ENCODE data around the gene AJAP1. TPM values are rescaled to one million over a fixed set of nuclear protein-coding genes. Genes with fewer than 3 reads are reported as not detected.

The AJAP1 gene
- total RNA-seq, 1 experiment from 2014 or later: not detected

DNA sequence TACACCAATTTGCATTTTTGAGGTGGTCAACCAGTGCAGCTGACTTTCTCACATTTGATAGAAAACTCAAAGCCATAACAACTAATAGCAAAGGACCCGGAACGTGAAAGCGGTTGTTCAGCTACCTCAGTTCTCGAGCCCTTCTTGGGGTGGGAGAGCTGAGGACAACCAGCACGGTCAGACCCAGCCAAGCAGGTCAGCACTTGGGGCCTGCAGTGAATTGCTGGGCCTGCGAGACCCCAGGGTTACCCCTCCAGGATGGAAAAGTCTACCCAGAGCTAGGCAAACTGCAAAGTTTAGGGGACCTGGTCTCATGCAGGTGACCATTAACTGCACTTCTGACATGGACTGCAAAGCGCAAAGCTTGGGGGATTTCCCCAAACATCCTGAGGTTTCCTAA lies 23.8 kb upstream of the AJAP1 start:
- H3K4me3 ChIP-seq: no peak overlapping the region
- intact Hi-C loops (cut with micrococcal nuclease; ENCODE audit: unreplicated experiment): no loop called here
- POLR2A ChIA-PET (ENCODE audit: unreplicated experiment): no interaction called here

DNA sequence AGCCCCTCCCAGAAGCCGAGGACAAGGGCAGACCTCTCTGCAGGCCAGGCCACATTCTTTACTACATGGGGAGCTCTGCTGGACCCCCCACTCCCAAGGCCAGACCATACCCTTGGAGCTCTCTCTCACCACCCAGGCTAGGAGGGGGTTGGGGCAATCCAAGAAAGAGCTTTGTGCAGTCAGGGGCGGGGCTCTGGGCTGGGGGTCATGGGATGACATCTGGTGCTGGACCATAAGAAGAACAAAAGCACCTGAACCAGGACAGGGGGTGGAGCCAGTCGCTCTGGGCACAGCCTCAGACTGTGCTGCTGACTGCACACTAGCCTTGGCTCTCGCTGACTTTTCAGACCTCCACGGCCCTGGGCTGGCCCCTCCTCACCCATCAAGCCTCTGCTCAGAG lies 23.1 kb upstream of the AJAP1 start:
- no TSS peak for BruUV-seq (replicated peaks)
- Histone ChIP-seq H3K4me3 (no peak overlapping the region), H3K27me3 (ENCODE audit: insufficient read depth, low read depth) (peaks cover 47% of the 10 kb centered on the region), H3K9me2 (ENCODE audit: insufficient read depth) (no peaks in the 10 kb centered on the region), H3K36me3 (ENCODE audit: low read depth) (no peaks in the 10 kb centered on the region), H2AFZ (no peak overlapping the region), H3K79me2 (ENCODE audit: low read depth) (no peaks in the 10 kb centered on the region), H3K27ac (no peak overlapping the region), H3K9me3 (ENCODE audit: insufficient read depth, low read depth) (no peaks in the 10 kb centered on the region), H3K4me1 (replicated peaks; ENCODE audit: insufficient read depth) (no peaks in the 10 kb centered on the region), H4K20me1 (ENCODE audit: insufficient read depth) (no peaks in the 10 kb centered on the region), H3F3A (ENCODE audit: insufficient read depth, low read depth) (no peaks in the 10 kb centered on the region), H3K4me2 (no peak overlapping the region)
- no peak for DNase-seq
- ChIA-PET POLR2A (ENCODE audit: unreplicated experiment) (no interaction called here), CTCF (no interaction called here)
- intact Hi-C loops (cut with micrococcal nuclease; ENCODE audit: unreplicated experiment): no loop called here
- TF ChIP-seq CTCF (conservative IDR thresholded peaks at IDR 0.05) (no peak), EZH2 (IDR thresholded peaks at IDR 0.05; ENCODE audit: low read depth) (no peak)

More for the DNA sequence above, 23.8 kb upstream of the AJAP1 start:
- Histone ChIP-seq H3K9me3 (ENCODE audit: insufficient read depth, low read depth) (no peaks in the 10 kb centered on the region), H3K79me2 (ENCODE audit: low read depth) (no peaks in the 10 kb centered on the region), H2AFZ (no peak overlapping the region), H3K27me3 (ENCODE audit: insufficient read depth, low read depth) (peaks cover 44% of the 10 kb centered on the region; the same call in 1 of the 2 replicates), H3K9me2 (ENCODE audit: insufficient read depth) (no peaks in the 10 kb centered on the region), H3K4me1 (replicated peaks; ENCODE audit: insufficient read depth) (no peaks in the 10 kb centered on the region), H4K20me1 (ENCODE audit: insufficient read depth) (no peaks in the 10 kb centered on the region), H3K4me2 (no peak overlapping the region), H3F3A (ENCODE audit: insufficient read depth, low read depth) (no peaks in the 10 kb centered on the region), H3K36me3 (ENCODE audit: low read depth) (no peaks in the 10 kb centered on the region), H3K27ac (no peak overlapping the region)
- no TSS peak for BruUV-seq (replicated peaks)
- CTCF ChIA-PET: no interaction called here
- TF ChIP-seq EZH2 (IDR thresholded peaks at IDR 0.05; ENCODE audit: low read depth) (no peak), CTCF (conservative IDR thresholded peaks at IDR 0.05) (no peak)
- no peak for DNase-seq

DNA sequence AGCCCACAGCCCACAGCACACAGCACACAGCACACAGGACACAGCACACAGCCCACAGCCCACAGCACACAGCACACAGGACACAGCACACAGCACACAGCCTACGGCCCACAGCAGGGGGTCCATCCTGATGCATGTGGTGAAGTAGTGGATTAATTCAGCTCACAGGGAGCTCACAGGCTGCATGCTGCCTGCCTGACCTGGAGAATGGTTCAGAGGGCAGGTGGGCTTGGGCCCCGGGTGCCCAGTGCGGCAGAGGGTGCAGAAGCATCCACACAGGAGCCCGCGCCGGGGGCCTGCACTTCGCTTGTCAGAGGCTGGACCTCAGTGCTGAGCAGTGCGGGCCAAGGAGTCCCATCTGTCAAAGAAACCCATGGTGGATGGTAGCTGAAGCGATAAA lies 21.1 kb upstream of the AJAP1 start:
- Histone ChIP-seq H3K27ac (no peak overlapping the region), H3K4me2 (no peak overlapping the region), H4K20me1 (ENCODE audit: insufficient read depth) (no peaks in the 10 kb centered on the region), H3K79me2 (ENCODE audit: low read depth) (no peaks in the 10 kb centered on the region), H3K4me3 (no peak overlapping the region), H3K4me1 (replicated peaks; ENCODE audit: insufficient read depth) (no peaks in the 10 kb centered on the region), H3K27me3 (ENCODE audit: insufficient read depth, low read depth) (peaks cover 47% of the 10 kb centered on the region), H3K9me2 (ENCODE audit: insufficient read depth) (no peaks in the 10 kb centered on the region), H3F3A (ENCODE audit: insufficient read depth, low read depth) (no peaks in the 10 kb centered on the region), H3K9me3 (ENCODE audit: insufficient read depth, low read depth) (no peaks in the 10 kb centered on the region), H3K36me3 (ENCODE audit: low read depth) (no peaks in the 10 kb centered on the region), H2AFZ (no peak overlapping the region)
- BruUV-seq (replicated peaks): no TSS peak
- ChIA-PET POLR2A (ENCODE audit: unreplicated experiment) (no interaction called here), CTCF (no interaction called here)
- TF ChIP-seq CTCF (conservative IDR thresholded peaks at IDR 0.05) (no peak), EZH2 (IDR thresholded peaks at IDR 0.05; ENCODE audit: low read depth) (no peak)
- intact Hi-C loops (cut with micrococcal nuclease; ENCODE audit: unreplicated experiment): no loop called here
- DNase-seq: no peak
